H1 (cell line): Measurements from ENCODE around the gene WDFY1. TPM values are rescaled to one million over a fixed set of nuclear protein-coding genes. Genes with fewer than 3 reads are reported as not detected.

Source experiments
- CTCF ChIA-PET: fragments of 300-600 bp; sonication (Branson Sonifier 250); formaldehyde crosslinking; loops from one replicate; lab custom pipeline; 2021; ENCODE audit not compliant: partially characterized antibody; lab: Charles Lee
- POLR2A ChIA-PET: fragments of 300-600 bp; sonication (Branson Sonifier 250); formaldehyde crosslinking; loops from one replicate; lab custom pipeline; 2021; ENCODE audit warnings: inconsistent platforms; ENCODE audit not compliant: partially characterized antibody; lab: Charles Lee
- DNase-seq, 2 experiments: peaks; one replicate each; pipeline versions ENCODE4 v3.0.0 to v3.0.0-alpha.2; 2010 to 2022; ENCODE audit warnings: low spot score in 2 of 2, low read depth in 1 of 2, mixed read lengths in 1 of 2
- FAIRE-seq: peaks from 2 replicates; lab custom pipeline; 2011; peaks lifted over from hg19 to GRCh38; lab: Jason Lieb, UNC
- H2AFZ ChIP-seq: 2 replicates; pipeline ENCODE4 v1.8.1; 2012; ENCODE audit warnings: low read length, inconsistent platforms
- H2AK5ac ChIP-seq: 2 replicates; pipeline ENCODE4 v1.6.1; 2013; ENCODE audit warnings: low read depth, low read length
- H2BK120ac ChIP-seq: replicated peaks from 2 replicates; pipeline ENCODE3; 2013; ENCODE audit warnings: low read depth, low read length, inconsistent platforms
- H2BK12ac ChIP-seq: 2 replicates; pipeline ENCODE4 v1.6.1; 2013; ENCODE audit warnings: low read depth, low read length
- H2BK15ac ChIP-seq: 2 replicates; pipeline ENCODE4 v1.6.1; 2013; ENCODE audit warnings: low read length
- H2BK20ac ChIP-seq: 2 replicates; pipeline ENCODE4 v1.6.1; 2013; ENCODE audit warnings: low read length
- H2BK5ac ChIP-seq: 2 replicates; pipeline ENCODE4 v1.6.1; 2013; ENCODE audit warnings: low read depth, low read length
- H3K14ac ChIP-seq: 2 replicates; pipeline ENCODE4 v1.6.1; 2013; ENCODE audit warnings: inconsistent platforms; ENCODE audit not compliant: insufficient read length
- H3K18ac ChIP-seq: 2 replicates; pipeline ENCODE4 v1.6.1; 2013; ENCODE audit warnings: low read length; ENCODE audit errors: extremely low read depth
- H3K23ac ChIP-seq: 2 replicates; pipeline ENCODE4 v1.6.1; 2013; ENCODE audit warnings: inconsistent platforms; ENCODE audit not compliant: insufficient read length
- H3K23me2 ChIP-seq: 2 replicates; pipeline ENCODE4 v1.6.1; 2013; ENCODE audit warnings: low read depth, low read length
- H3K27ac ChIP-seq: 2 replicates; pipeline ENCODE4 v1.6.1; 2011; ENCODE audit warnings: low read depth, low read length, inconsistent platforms
- H3K27me3 ChIP-seq, 4 experiments: replicated peaks in 1 of 4; 1 replicate in 1 of 4; 2 replicates in 3 of 4; pipeline versions ENCODE4 v1.6.1 to v1.8.1; 2011 to 2013; ENCODE audit warnings: low read length in 3 of 4, mild to moderate bottlenecking in 3 of 4, inconsistent platforms in 2 of 4, mixed read lengths in 2 of 4, moderate library complexity in 1 of 4; ENCODE audit not compliant: control insufficient read depth in 3 of 4, insufficient read depth in 3 of 4; ENCODE audit errors: extremely low read depth in 1 of 4
- H3K36me3 ChIP-seq, 4 experiments: 2 replicates each; pipeline versions ENCODE4 v1.6.1 to v1.8.1; 2011 to 2013; ENCODE audit warnings: mild to moderate bottlenecking in 4 of 4, low read length in 3 of 4, moderate library complexity in 2 of 4, control low read depth in 1 of 4, inconsistent platforms in 1 of 4; ENCODE audit not compliant: insufficient read depth in 4 of 4, control insufficient read depth in 2 of 4
- H3K4ac ChIP-seq: replicated peaks from 2 replicates; pipeline ENCODE3; 2013; ENCODE audit warnings: low read length, low read depth, mixed read lengths, inconsistent platforms; ENCODE audit not compliant: insufficient read length
- H3K4me1 ChIP-seq, 4 experiments: replicated peaks in 1 of 4; 1 replicate in 1 of 4; 2 replicates in 3 of 4; pipeline versions ENCODE4 v1.6.1 to v1.8.1; 2011 to 2013; ENCODE audit warnings: low read length in 3 of 4, inconsistent platforms in 2 of 4, mixed read lengths in 1 of 4; ENCODE audit not compliant: insufficient read depth in 4 of 4, control insufficient read depth in 3 of 4
- H3K4me2 ChIP-seq, 2 experiments: 2 replicates each; pipeline versions ENCODE4 v1.6.1 to v1.8.1; 2011 to 2013; ENCODE audit warnings: low read depth in 2 of 2, low read length in 2 of 2, control low read depth in 1 of 2, inconsistent platforms in 1 of 2, mild to moderate bottlenecking in 1 of 2; ENCODE audit not compliant: insufficient read depth in 1 of 2
- H3K4me3 ChIP-seq, 4 experiments: fragments of 200-600, 300-600 bp in 1 of 4; sonication (generic), shearing (Covaris generic), sonication (Bioruptor Twin) in 1 of 4; 2 replicates each; pipeline versions ENCODE4 v1.5.1 to v1.8.1; 2011 to 2016; ENCODE audit warnings: low read length in 4 of 4, low read depth in 3 of 4, control low read depth in 2 of 4, inconsistent platforms in 2 of 4, mild to moderate bottlenecking in 2 of 4, mixed read lengths in 1 of 4, moderate library complexity in 1 of 4; ENCODE audit not compliant: insufficient read depth in 2 of 4; ENCODE audit errors: extremely low read depth in 1 of 4
- H3K56ac ChIP-seq: replicated peaks from 2 replicates; pipeline ENCODE3; 2013; ENCODE audit warnings: low read depth, mild to moderate bottlenecking, mixed read lengths, low read length, inconsistent platforms; ENCODE audit not compliant: insufficient read length
- H3K79me1 ChIP-seq: 2 replicates; pipeline ENCODE4 v1.6.1; 2013; ENCODE audit warnings: low read depth, low read length, control low read depth
- H3K79me2 ChIP-seq, 2 experiments: 2 replicates each; pipeline versions ENCODE4 v1.6.1 to v1.8.1; 2012 to 2013; ENCODE audit warnings: low read length in 2 of 2, mild to moderate bottlenecking in 2 of 2, inconsistent platforms in 1 of 2; ENCODE audit not compliant: insufficient read depth in 2 of 2, control insufficient read depth in 1 of 2
- H3K9ac ChIP-seq, 4 experiments: replicated peaks in 1 of 4; 1 replicate in 1 of 4; 2 replicates in 3 of 4; pipeline versions ENCODE4 v1.6.1 to v1.8.1; 2011 to 2013; ENCODE audit warnings: low read depth in 3 of 4, low read length in 3 of 4, control low read depth in 2 of 4, mild to moderate bottlenecking in 2 of 4, moderate library complexity in 2 of 4, inconsistent platforms in 1 of 4; ENCODE audit errors: extremely low read depth in 1 of 4
- H3K9me3 ChIP-seq, 2 experiments: 2 replicates each; pipeline versions ENCODE4 v1.6.1 to v1.8.1; 2012 to 2013; ENCODE audit warnings: mild to moderate bottlenecking in 2 of 2, moderate library complexity in 2 of 2, control low read depth in 1 of 2, inconsistent platforms in 1 of 2, low read depth in 1 of 2, low read length in 1 of 2, mixed read lengths in 1 of 2; ENCODE audit not compliant: insufficient read depth in 2 of 2
- H4K20me1 ChIP-seq, 2 experiments: replicated peaks in 1 of 2; 2 replicates each; pipeline versions ENCODE3 to v1.8.1; 2011 to 2013; ENCODE audit warnings: inconsistent platforms in 2 of 2, low read length in 2 of 2, mild to moderate bottlenecking in 1 of 2; ENCODE audit not compliant: insufficient read depth in 2 of 2, control insufficient read depth in 1 of 2
- H4K5ac ChIP-seq: 2 replicates; pipeline ENCODE4 v1.6.1; 2013; ENCODE audit warnings: low read length, low read depth, mixed read lengths, inconsistent platforms; ENCODE audit not compliant: insufficient read length
- H4K8ac ChIP-seq: 2 replicates; pipeline ENCODE4 v1.8.0; 2013; ENCODE audit warnings: mild to moderate bottlenecking, moderate library complexity, low read length, inconsistent platforms; ENCODE audit not compliant: insufficient read depth; ENCODE audit errors: extremely low read depth
- H4K91ac ChIP-seq: replicated peaks from 2 replicates; pipeline ENCODE3; 2013; ENCODE audit warnings: low read length, mixed read lengths, inconsistent platforms; ENCODE audit not compliant: insufficient read length
- CEBPB ChIP-seq: IDR thresholded peaks from 2 replicates; pipeline ENCODE4 v1.6.1; 2012; ENCODE audit warnings: low read depth, low read length
- CREB1 ChIP-seq: IDR thresholded peaks from 2 replicates; pipeline ENCODE4 v1.6.1; 2012; ENCODE audit warnings: inconsistent platforms
- CTBP2 ChIP-seq: IDR thresholded peaks from 2 replicates; pipeline ENCODE4 v1.7.0; 2011; ENCODE audit warnings: borderline replicate concordance, mild to moderate bottlenecking, moderate library complexity, mixed read lengths, low read length; ENCODE audit not compliant: insufficient read depth, insufficient read length
- CTCF ChIP-seq, 3 experiments: IDR thresholded peaks; 1 replicate in 2 of 3; 2 replicates in 1 of 3; pipeline versions ENCODE4 v1.5.1 to v1.6.1; 2011; ENCODE audit warnings: low read length in 3 of 3, mild to moderate bottlenecking in 3 of 3, inconsistent platforms in 2 of 3, low read depth in 1 of 3, moderate library complexity in 1 of 3; ENCODE audit not compliant: insufficient read depth in 1 of 3; ENCODE audit errors: control extremely low read depth in 1 of 3
- EGR1 ChIP-seq: IDR thresholded peaks from 2 replicates; pipeline ENCODE4 v1.6.1; 2011; ENCODE audit warnings: low read depth, low read length, borderline replicate concordance
- MAX ChIP-seq: IDR thresholded peaks from 2 replicates; pipeline ENCODE4 v1.6.1; 2012; ENCODE audit warnings: inconsistent platforms
- NRF1 ChIP-seq: IDR thresholded peaks from 2 replicates; pipeline ENCODE4 v1.6.1; 2011; ENCODE audit warnings: mild to moderate bottlenecking, low read depth, low read length, improper control_type of control experiment
- POLR2A ChIP-seq, 2 experiments: IDR thresholded peaks; 1 replicate in 1 of 2; 2 replicates in 1 of 2; pipeline ENCODE4 v1.6.1; 2011; ENCODE audit warnings: low read depth in 2 of 2, low read length in 2 of 2, mild to moderate bottlenecking in 2 of 2; ENCODE audit errors: control extremely low read depth in 1 of 2
- POU5F1 ChIP-seq: IDR thresholded peaks from 2 replicates; pipeline ENCODE4 v1.6.1; 2011; ENCODE audit warnings: low read depth, mild to moderate bottlenecking, low read length, moderate library complexity
- SP4 ChIP-seq: IDR thresholded peaks from 2 replicates; pipeline ENCODE4 v1.6.1; 2012; ENCODE audit warnings: low read length, inconsistent platforms
- TEAD4 ChIP-seq: IDR thresholded peaks from 2 replicates; pipeline ENCODE4 v1.6.1; 2012; ENCODE audit warnings: low read depth, low read length, inconsistent platforms, mixed read lengths
- ZNF274 ChIP-seq: IDR thresholded peaks from 2 replicates; pipeline ENCODE4 v1.7.0; 2012; ENCODE audit warnings: low read length, borderline replicate concordance; ENCODE audit errors: extremely low read depth
- polyA plus RNA-seq, 7 experiments: library from polyadenylated mRNA; depleted of rRNA in 3 of 7; stranded (reverse) in 5 of 7; unstranded in 2 of 7; fragments of >200 nt in 5 of 7; fragments of 200-250 nt in 2 of 7; gene quantifications; 1 replicate in 5 of 7; 2 replicates in 1 of 7; 4 replicates in 1 of 7; pipeline versions ENCODE4 v1.2.1 to v1.2.3, GENCODE V29; 2011 to 2013; ENCODE audit warnings: missing spikeins in 2 of 7, mixed read lengths in 2 of 7
- total RNA-seq: library from RNA; stranded (reverse); fragmentation: NEBNext Ultra II Directional; extraction: Animal tissue kit (Norgen Biotek cat#: 25700); gene quantifications from 2 replicates; pipeline ENCODE4 v1.2.1, GENCODE V29; 2021

WDFY1 gene
- total and polyA plus RNA-seq, 2 of the 8 experiments (the other 6 are each of a cell fraction or from before 2014, with no cell fraction given), result 68.4 to 94.7 TPM

- Histone ChIP-seq H3K27me3 (no peaks in the 10 kb centered on the region), H2BK15ac (no peak overlapping the region), H3K56ac (no peak overlapping the region), H2AFZ (no peak overlapping the region), H2BK20ac (no peak overlapping the region), H3K79me2 (peaks cover 2 to 44% of the 10 kb centered on the region in 2 experiments; a peak in 3 of 4 replicates), H4K5ac (no peak overlapping the region), H3K14ac (no peak overlapping the region), H4K8ac (no peak overlapping the region), H3K23me2 (no peaks in the 10 kb centered on the region), H3K9me3 (no peaks in the 10 kb centered on the region), H3K23ac (no peak overlapping the region), H3K4ac (no peak overlapping the region), H2BK5ac (no peak overlapping the region), H4K91ac (no peak overlapping the region), H2BK12ac (no peak overlapping the region), H3K4me1 (peaks cover 0 to 3% (median 1%) of the 10 kb centered on the region in 4 experiments; a peak in 2 of 7 replicates), H2AK5ac (no peak overlapping the region), H3K27ac (no peak overlapping the region), H3K79me1 (peaks cover 6% of the 10 kb centered on the region), H4K20me1 (peaks cover 2 to 8% of the 10 kb centered on the region in 2 experiments), H2BK120ac (no peak overlapping the region), H3K4me2 (no peak overlapping the region), H3K36me3 (peaks cover 0 to 27% (median 2%) of the 10 kb centered on the region in 4 experiments; a peak in 6 of 8 replicates), H3K18ac (no peak overlapping the region), H3K4me3 (no peak overlapping the region), H3K9ac (no peak overlapping the region)
- ChIA-PET POLR2A (no interaction called here), CTCF (interaction anchor here (0.6 to 2.3 kb wide), 4 partner anchors 56 to 369 kb away, joined by 3 to 7 read pairs (median 4); no protein-coding TSS in a partner anchor)
- DNase-seq (no peak), FAIRE-seq (no peak)
- no peak for TF ChIP-seq CTCF (IDR thresholded peaks at IDR 0.05; ENCODE audit: control extremely low read depth in 1 of 3, insufficient read depth in 1 of 3, low read depth in 1 of 3, low read length in 3 of 3)
- TF ChIP-seq EGR1, result no peak
- TF ChIP-seq ZNF274, result no peak
- TF ChIP-seq CREB1, result no peak
- no peak for TF ChIP-seq NRF1
- no peak for TF ChIP-seq CEBPB
- TF ChIP-seq POLR2A (IDR thresholded peaks at IDR 0.05; ENCODE audit: control extremely low read depth in 1 of 2, low read depth in 2 of 2, low read length in 2 of 2), result no peak
- no peak for TF ChIP-seq MAX
- no peak for TF ChIP-seq TEAD4
- no peak for TF ChIP-seq CTBP2
- no peak for TF ChIP-seq POU5F1
- no peak for TF ChIP-seq SP4
These were observed 30.8 kb downstream of the WDFY1 start for GRCh38 chr2:223914324-223914723.
